ENCODE data around the gene DPY30. TPM values are rescaled to one million over a fixed set of nuclear protein-coding genes. Genes with fewer than 3 reads are reported as not detected.

DPY30 gene
- total and polyA plus RNA-seq, 2 of the 4 experiments (the other 2 are of a cell fraction) = 65.2 to 85.2 TPM

- Histone ChIP-seq H4K91ac (ENCODE audit: insufficient read depth, low read depth, low read length) (no peak overlapping the region), H3K56ac (ENCODE audit: extremely low read depth, insufficient read depth, low read length) (no peak overlapping the region), H2BK5ac (ENCODE audit: low read depth, low read length, poor library complexity, severe bottlenecking) (no peak overlapping the region), H3K9me3 (ENCODE audit: control insufficient read depth, insufficient read depth, low read length) (no peaks in the 10 kb centered on the region), H3K27ac (ENCODE audit: insufficient read depth, low read length) (no peak overlapping the region), H4K20me1 (ENCODE audit: insufficient read depth, low read length) (peaks cover 34% of the 10 kb centered on the region), H2AK5ac (ENCODE audit: low read depth, low read length) (no peak overlapping the region), H2AFZ (replicated peaks; ENCODE audit: low read length, poor library complexity) (no peak overlapping the region), H2AK9ac (replicated peaks; ENCODE audit: low read depth, low read length, poor library complexity) (no peak overlapping the region), H3K4me2 (ENCODE audit: low read depth, low read length) (no peak overlapping the region), H3K79me1 (ENCODE audit: low read depth in 1 of 2, low read length in 2 of 2) (peaks cover 19 to 39% of the 10 kb centered on the region in 2 experiments), H3K36me3 (ENCODE audit: control insufficient read depth, insufficient read depth, low read length) (no peaks in the 10 kb centered on the region), H4K8ac (ENCODE audit: low read depth in 2 of 2, low read length in 2 of 2) (no peak overlapping the region), H3K4me3 (ENCODE audit: insufficient read depth, low read depth, low read length) (no peak overlapping the region), H3K9me1 (ENCODE audit: insufficient read depth, low read length) (peaks cover 3% of the 10 kb centered on the region; the same call in 1 of the 2 replicates), H2BK120ac (ENCODE audit: low read depth, low read length) (no peak overlapping the region), H3K23ac (ENCODE audit: low read depth, low read length) (no peak overlapping the region), H3K27me3 (ENCODE audit: control insufficient read depth, insufficient read depth, low read length) (no peaks in the 10 kb centered on the region), H3K4ac (ENCODE audit: low read depth, low read length) (no peak overlapping the region), H3K18ac (ENCODE audit: low read depth, low read length) (no peak overlapping the region), H2BK20ac (ENCODE audit: low read depth, low read length) (no peak overlapping the region), H3K4me1 (ENCODE audit: control insufficient read depth, insufficient read depth, low read length) (0 out of 2 replicates have a peak, but pooled peaks cover 2% of the 10 kb centered on the region), H2BK15ac (ENCODE audit: low read depth, low read length) (no peak overlapping the region), H4K5ac (ENCODE audit: low read depth, low read length) (no peak overlapping the region), H3K14ac (replicated peaks; ENCODE audit: low read depth, low read length) (no peak overlapping the region), H3K9ac (ENCODE audit: low read depth, low read length) (no peak overlapping the region)
- ChIA-PET POLR2A (ENCODE audit: unreplicated experiment) (no interaction called here), CTCF (interaction anchor here (0.7 kb wide), 1 partner anchor 449 kb away, joined by 5 read pairs; no protein-coding TSS in a partner anchor)
- no TSS peak for BruUV-seq (replicated peaks)
- ATAC-seq (ENCODE audit: low read depth) (no peak), DNase-seq (no peak)
- 100% methylated on average over 1 of the region's 4 CpGs; no CpG with 5 or more reads in 1 of the 2 experiments for WGBS, 2 experiments (ENCODE audit: extremely low coverage in 2 of 2, insufficient read length in 1 of 2)
- intact Hi-C loops (cut with micrococcal nuclease) (no loop called here), dilution Hi-C loops (cut with HindIII; ENCODE audit: low sequenced_read_pairs, unreplicated experiment) (no loop called here), in situ Hi-C loops (cut with MboI; ENCODE audit: low sequenced_read_pairs) (no loop called here)
- TF ChIP-seq CHD1 (IDR thresholded peaks at IDR 0.05; ENCODE audit: low read depth, low read length) = no peak
- TF ChIP-seq FOS (IDR thresholded peaks at IDR 0.05; ENCODE audit: low read depth, low read length) = no peak
- no peak for TF ChIP-seq RCOR1 (IDR thresholded peaks at IDR 0.05; ENCODE audit: insufficient replicate concordance, low read length)
- TF ChIP-seq MXI1 (IDR thresholded peaks at IDR 0.05; ENCODE audit: borderline replicate concordance, low read depth, low read length) = no peak
- no peak for TF ChIP-seq MAFK (IDR thresholded peaks at IDR 0.05; ENCODE audit: low read depth, low read length)
Measured at GRCh38 chr2:31998731-31999383, 40.7 kb downstream of the DPY30 start.
